PFSK-1 (cell line): ENCODE data around the gene RAN.

Experiments
- POLR2AphosphoS5 ChIP-seq: IDR thresholded peaks from 2 replicates; pipeline ENCODE4 v1.6.1; 2012; ENCODE audit warnings: low read depth, mild to moderate bottlenecking, control low read depth, low read length, moderate library complexity
- TAF1 ChIP-seq: IDR thresholded peaks from 2 replicates; pipeline ENCODE4 v1.6.1; 2012; ENCODE audit warnings: low read length, control low read depth, borderline replicate concordance; ENCODE audit not compliant: insufficient read depth
- TF ChIP-seq, protein P1 (sequence below), 2 experiments: IDR thresholded peaks; 2 replicates each; pipeline versions ENCODE4 v1.6.1 to v1.8.0; 2011 to 2012; ENCODE audit warnings: low read depth in 2 of 2, low read length in 2 of 2, control low read depth in 1 of 2, inconsistent platforms in 1 of 2, mild to moderate bottlenecking in 1 of 2, moderate library complexity in 1 of 2; ENCODE audit not compliant: insufficient read depth in 1 of 2

DNA sequence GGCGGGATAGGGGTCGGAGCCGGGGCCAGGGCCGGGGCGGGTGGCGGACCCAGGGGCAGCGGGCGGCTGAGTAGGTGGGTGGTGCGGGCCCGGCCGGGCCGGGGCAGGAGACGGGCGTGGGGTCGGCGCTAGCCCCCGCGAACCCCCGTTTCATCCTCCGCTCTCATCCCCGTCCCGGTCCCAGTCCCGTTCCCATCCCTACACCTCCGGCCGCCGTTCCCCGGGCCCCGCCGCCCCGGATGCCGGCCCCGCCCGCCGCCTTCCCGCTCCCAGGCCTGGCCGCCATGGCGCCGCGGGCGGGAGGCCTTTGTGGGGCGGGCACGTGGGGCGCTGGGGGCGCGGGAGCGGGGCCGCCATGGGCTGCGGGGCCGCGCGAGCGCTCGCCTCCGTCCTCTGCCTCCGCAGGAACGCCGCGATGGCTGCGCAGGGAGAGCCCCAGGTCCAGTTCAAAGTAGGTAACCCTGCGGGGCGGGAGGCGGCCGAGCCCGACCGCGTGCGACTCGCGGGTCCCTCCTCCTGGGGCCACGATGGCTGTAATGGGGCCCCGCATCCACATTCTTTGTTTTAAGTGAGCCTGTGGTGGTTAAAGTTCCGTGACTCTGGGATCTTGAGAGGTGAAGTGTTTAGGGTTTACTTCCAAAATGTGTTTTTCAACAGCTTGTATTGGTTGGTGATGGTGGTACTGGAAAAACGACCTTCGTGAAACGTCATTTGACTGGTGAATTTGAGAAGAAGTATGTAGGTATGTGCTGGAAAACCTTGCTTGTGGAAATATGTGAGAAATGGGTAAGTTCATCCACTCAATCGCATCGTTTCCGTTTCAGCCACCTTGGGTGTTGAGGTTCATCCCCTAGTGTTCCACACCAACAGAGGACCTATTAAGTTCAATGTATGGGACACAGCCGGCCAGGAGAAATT lies 572 bp downstream of the RAN start:
- TF ChIP-seq POLR2AphosphoS5 (no peak), TAF1 (no peak)
- TF ChIP-seq, protein P1, sequence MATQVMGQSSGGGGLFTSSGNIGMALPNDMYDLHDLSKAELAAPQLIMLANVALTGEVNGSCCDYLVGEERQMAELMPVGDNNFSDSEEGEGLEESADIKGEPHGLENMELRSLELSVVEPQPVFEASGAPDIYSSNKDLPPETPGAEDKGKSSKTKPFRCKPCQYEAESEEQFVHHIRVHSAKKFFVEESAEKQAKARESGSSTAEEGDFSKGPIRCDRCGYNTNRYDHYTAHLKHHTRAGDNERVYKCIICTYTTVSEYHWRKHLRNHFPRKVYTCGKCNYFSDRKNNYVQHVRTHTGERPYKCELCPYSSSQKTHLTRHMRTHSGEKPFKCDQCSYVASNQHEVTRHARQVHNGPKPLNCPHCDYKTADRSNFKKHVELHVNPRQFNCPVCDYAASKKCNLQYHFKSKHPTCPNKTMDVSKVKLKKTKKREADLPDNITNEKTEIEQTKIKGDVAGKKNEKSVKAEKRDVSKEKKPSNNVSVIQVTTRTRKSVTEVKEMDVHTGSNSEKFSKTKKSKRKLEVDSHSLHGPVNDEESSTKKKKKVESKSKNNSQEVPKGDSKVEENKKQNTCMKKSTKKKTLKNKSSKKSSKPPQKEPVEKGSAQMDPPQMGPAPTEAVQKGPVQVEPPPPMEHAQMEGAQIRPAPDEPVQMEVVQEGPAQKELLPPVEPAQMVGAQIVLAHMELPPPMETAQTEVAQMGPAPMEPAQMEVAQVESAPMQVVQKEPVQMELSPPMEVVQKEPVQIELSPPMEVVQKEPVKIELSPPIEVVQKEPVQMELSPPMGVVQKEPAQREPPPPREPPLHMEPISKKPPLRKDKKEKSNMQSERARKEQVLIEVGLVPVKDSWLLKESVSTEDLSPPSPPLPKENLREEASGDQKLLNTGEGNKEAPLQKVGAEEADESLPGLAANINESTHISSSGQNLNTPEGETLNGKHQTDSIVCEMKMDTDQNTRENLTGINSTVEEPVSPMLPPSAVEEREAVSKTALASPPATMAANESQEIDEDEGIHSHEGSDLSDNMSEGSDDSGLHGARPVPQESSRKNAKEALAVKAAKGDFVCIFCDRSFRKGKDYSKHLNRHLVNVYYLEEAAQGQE (IDR thresholded peaks at IDR 0.05; ENCODE audit: insufficient read depth in 1 of 2, low read depth in 2 of 2, low read length in 2 of 2): no peak
